Measurements from ENCODE around the gene FGF18. TPM values are rescaled to one million over a fixed set of nuclear protein-coding genes. Genes with fewer than 3 reads are reported as not detected.

The FGF18 gene
- polyA plus RNA-seq, 1 experiment, result 0.27 TPM

DNA sequence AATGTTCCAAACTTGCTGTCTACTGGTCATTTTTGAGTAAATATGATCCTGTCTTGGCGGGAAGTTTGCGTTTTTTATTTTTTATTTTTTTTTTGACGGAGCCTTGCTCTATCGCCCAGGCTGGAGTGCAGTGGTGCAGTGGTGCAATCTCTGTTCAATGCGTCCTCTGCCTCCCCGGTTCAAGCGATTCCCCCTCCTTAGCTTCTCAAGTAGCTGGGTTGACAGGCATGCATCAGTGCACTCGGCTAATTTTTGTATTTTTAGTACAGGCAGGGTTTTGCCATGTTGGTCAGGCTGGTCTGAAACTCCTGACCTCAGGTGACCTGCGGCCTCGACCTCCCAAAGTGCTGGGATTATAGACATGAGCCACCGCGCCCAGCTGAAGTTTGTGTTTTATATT is 45.4 kb downstream of the FGF18 start:
- CTCF ChIA-PET, result interaction anchor here (1.6 kb wide), 1 partner anchor 19 kb away, joined by 4 read pairs; no protein-coding TSS in a partner anchor
- TF ChIP-seq, protein P1, sequence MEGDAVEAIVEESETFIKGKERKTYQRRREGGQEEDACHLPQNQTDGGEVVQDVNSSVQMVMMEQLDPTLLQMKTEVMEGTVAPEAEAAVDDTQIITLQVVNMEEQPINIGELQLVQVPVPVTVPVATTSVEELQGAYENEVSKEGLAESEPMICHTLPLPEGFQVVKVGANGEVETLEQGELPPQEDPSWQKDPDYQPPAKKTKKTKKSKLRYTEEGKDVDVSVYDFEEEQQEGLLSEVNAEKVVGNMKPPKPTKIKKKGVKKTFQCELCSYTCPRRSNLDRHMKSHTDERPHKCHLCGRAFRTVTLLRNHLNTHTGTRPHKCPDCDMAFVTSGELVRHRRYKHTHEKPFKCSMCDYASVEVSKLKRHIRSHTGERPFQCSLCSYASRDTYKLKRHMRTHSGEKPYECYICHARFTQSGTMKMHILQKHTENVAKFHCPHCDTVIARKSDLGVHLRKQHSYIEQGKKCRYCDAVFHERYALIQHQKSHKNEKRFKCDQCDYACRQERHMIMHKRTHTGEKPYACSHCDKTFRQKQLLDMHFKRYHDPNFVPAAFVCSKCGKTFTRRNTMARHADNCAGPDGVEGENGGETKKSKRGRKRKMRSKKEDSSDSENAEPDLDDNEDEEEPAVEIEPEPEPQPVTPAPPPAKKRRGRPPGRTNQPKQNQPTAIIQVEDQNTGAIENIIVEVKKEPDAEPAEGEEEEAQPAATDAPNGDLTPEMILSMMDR (IDR thresholded peaks at IDR 0.05; ENCODE audit: low read depth, low read length), result no peak

DNA sequence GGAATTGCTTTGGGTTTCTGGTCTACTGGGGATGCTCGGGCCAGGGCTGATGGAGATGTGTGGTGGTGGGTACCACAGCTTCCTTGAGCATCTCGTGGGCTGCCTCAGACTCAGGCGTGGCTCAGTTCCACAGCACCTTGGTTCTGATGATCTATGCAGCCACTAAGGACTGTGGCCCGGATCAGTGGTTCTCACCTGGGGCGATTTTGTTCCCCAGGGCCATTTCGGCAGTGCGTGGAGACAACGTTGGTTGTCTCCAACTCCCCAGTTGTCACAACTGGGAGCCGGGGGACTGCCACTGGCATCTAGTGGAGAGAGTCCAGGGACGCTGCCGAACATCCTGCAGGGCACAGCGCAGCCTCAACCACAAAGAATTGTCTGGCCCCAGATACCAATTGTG is 47.7 kb downstream of the FGF18 start:
- CTCF ChIA-PET, result no interaction called here
- TF ChIP-seq, protein P1 (IDR thresholded peaks at IDR 0.05; ENCODE audit: low read depth, low read length), result no peak
- Histone ChIP-seq H3K27ac (ENCODE audit: low read depth, low read length) (no peak overlapping the region), H3K4me3 (ENCODE audit: low read depth, low read length) (no peak overlapping the region), H3K9me3 (ENCODE audit: control insufficient read depth, insufficient read depth, low read length) (peaks cover 4% of the 10 kb centered on the region), H3K27me3 (ENCODE audit: control insufficient read depth, insufficient read depth, low read length) (peaks cover 15% of the 10 kb centered on the region)
- no peak for DNase-seq (ENCODE audit: low read depth, low spot score)
- POLR2A ChIA-PET, result no interaction called here

More for the DNA sequence above, 45.4 kb downstream of the FGF18 start:
- no peak overlapping the region for H3K4me3 ChIP-seq (ENCODE audit: low read depth, low read length)
- no peak for DNase-seq (ENCODE audit: low read depth, low spot score)
- no peaks in the 10 kb centered on the region; the same call in 1 of the 2 replicates for H3K9me3 ChIP-seq (ENCODE audit: control insufficient read depth, insufficient read depth, low read length)
- POLR2A ChIA-PET, result no interaction called here
- peaks cover 14% of the 10 kb centered on the region for H3K27me3 ChIP-seq (ENCODE audit: control insufficient read depth, insufficient read depth, low read length)
- no peak overlapping the region for H3K27ac ChIP-seq (ENCODE audit: low read depth, low read length)

DNA sequence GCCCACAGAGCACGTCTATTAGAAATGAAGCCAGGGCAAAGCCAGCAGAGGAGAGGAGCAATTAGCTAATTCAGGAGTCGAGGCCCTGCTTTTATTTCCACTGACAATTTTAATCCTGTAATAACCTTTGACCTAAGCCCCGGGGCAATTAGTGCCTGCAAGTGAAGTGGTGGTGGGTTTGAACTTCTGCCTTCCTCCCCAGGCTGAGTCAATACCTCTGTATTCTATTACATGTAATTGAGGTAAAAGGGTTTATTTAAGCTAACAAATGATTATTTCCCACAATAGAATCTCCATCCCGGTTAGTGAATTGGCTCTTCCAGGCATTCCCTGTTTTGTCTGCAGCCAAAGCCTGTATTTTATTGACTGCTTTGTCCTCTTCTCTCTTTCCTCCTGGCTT is 49.9 kb downstream of the FGF18 start:
- ChIA-PET POLR2A (no interaction called here), CTCF (no interaction called here)
- TF ChIP-seq, protein P1 (IDR thresholded peaks at IDR 0.05; ENCODE audit: low read depth, low read length), result no peak
- Histone ChIP-seq H3K4me3 (ENCODE audit: low read depth, low read length) (no peak overlapping the region), H3K9me3 (ENCODE audit: control insufficient read depth, insufficient read depth, low read length) (peaks cover 4% of the 10 kb centered on the region), H3K27me3 (ENCODE audit: control insufficient read depth, insufficient read depth, low read length) (peaks cover 6% of the 10 kb centered on the region), H3K27ac (ENCODE audit: low read depth, low read length) (no peak overlapping the region)
- DNase-seq (ENCODE audit: low read depth, low spot score), result no peak

DNA sequence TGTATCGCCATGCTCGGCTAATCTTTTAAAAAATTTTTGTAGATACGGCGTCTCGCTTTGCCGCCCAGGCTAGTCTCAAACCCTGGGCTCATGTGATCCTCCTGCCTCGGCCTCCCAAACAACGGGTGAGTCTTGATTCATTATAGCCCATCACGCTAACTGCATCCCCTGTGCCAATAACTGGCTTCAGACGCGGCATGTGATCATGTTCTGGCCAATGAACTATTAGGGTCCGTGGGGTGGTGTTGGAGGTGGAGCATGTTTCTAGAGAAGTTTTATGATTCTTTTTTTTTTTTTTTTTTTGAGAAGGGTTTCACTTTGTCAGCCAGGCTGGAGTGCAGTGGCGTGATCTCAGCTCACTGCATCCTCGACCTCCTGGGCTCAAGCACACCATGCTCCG is 51.0 kb downstream of the FGF18 start:
- H3K27ac ChIP-seq (ENCODE audit: low read depth, low read length), result no peak overlapping the region
- TF ChIP-seq, protein P1 (IDR thresholded peaks at IDR 0.05; ENCODE audit: low read depth, low read length), result no peak
- CTCF ChIA-PET, result interaction anchor here (4.5 kb wide), 1 partner anchor 14 kb away, joined by 17 read pairs; no protein-coding TSS in a partner anchor
- POLR2A ChIA-PET, result no interaction called here
- H3K4me3 ChIP-seq (ENCODE audit: low read depth, low read length), result no peak overlapping the region
- H3K27me3 ChIP-seq (ENCODE audit: control insufficient read depth, insufficient read depth, low read length), result peaks cover 6% of the 10 kb centered on the region
- H3K9me3 ChIP-seq (ENCODE audit: control insufficient read depth, insufficient read depth, low read length), result peaks cover 6% of the 10 kb centered on the region
- DNase-seq (ENCODE audit: low read depth, low spot score), result no peak

DNA sequence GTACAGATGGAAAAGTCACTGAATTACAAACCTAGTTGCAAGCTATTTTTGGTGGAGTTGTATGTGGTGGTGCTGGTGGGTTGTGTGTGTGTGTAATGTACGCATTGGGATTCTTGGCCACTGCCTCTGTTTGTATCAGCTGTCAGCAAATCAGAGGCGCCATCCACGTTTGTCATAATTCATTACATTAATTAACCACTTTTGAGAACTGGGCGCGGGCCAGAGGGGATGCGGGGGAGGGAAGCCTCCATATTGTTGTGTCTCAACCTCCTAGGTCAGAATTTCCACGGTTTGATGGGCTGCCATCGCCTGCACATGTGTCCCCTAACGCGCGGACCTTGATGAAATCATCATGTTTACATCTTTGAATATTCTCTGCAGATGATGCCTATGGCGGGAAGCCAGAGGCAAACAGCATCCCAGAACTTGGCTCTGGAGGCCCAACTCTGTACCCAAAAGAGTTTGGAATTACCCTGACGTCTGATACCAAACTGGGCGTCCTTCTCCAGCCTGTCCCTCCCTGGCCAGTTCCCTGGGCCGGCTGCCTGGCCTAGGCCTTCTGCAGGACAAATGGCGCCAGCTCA is 54.9 kb downstream of the FGF18 start:
- peaks cover 6% of the 10 kb centered on the region for H3K9me3 ChIP-seq (ENCODE audit: control insufficient read depth, insufficient read depth, low read length)
- no peak overlapping the region for H3K27ac ChIP-seq (ENCODE audit: low read depth, low read length)
- ChIA-PET CTCF (interaction anchor here (4.5 kb wide), 1 partner anchor 10 kb away, joined by 17 read pairs; no protein-coding TSS in a partner anchor), POLR2A (no interaction called here)
- peaks cover 7% of the 10 kb centered on the region for H3K27me3 ChIP-seq (ENCODE audit: control insufficient read depth, insufficient read depth, low read length)
- H3K4me3 ChIP-seq (ENCODE audit: low read depth, low read length), result no peak overlapping the region
- TF ChIP-seq, protein P1 (IDR thresholded peaks at IDR 0.05; ENCODE audit: low read depth, low read length), result no peak
- no peak for DNase-seq (ENCODE audit: low read depth, low spot score)

All from AG04450 (cell line).